Erythroblast (primary cell): ENCODE data around the gene PRMT7.

Source experiments
- GATA1 ChIP-seq: IDR thresholded peaks from 2 replicates; pipeline ENCODE4 v1.6.1; 2011; ENCODE audit warnings: low read depth, mild to moderate bottlenecking, control low read depth, low read length, moderate library complexity
- POLR2A ChIP-seq: IDR thresholded peaks from 2 replicates; pipeline ENCODE4 v1.6.1; 2011; ENCODE audit warnings: mild to moderate bottlenecking, low read length

GRCh38 chr16:68351463-68351862 lies 40.6 kb downstream of the PRMT7 start:
- no peak for TF ChIP-seq POLR2A
- TF ChIP-seq GATA1: no peak
